CD4-positive, alpha-beta memory T cell (primary cell): ENCODE data around the gene EEPD1. TPM values are rescaled to one million over a fixed set of nuclear protein-coding genes. Genes with fewer than 3 reads are reported as not detected.

ENCODE experiments used
- CTCF ChIA-PET: fragments of 350-600 bp; sonication (Branson Sonifier 250); formaldehyde crosslinking; loops from one replicate; lab custom pipeline; 2021; ENCODE audit warnings: inconsistent platforms; ENCODE audit not compliant: partially characterized antibody; lab: Charles Lee
- POLR2A ChIA-PET: fragments of 350-600 bp; sonication (Branson Sonifier 250); formaldehyde crosslinking; loops from one replicate; lab custom pipeline; 2021; ENCODE audit not compliant: partially characterized antibody; lab: Charles Lee
- DNase-seq, 5 donors: peaks; one replicate each; pipeline versions ENCODE4 v3.0.0 to v3.0.0-alpha.2; 2020 to 2022; ENCODE audit warnings: mixed read lengths in 1 of 5
- H3K27ac ChIP-seq: one replicate; pipeline ENCODE4 v1.7.0; 2013; ENCODE audit warnings: low read depth, low read length
- H3K27me3 ChIP-seq: 2 replicates; pipeline ENCODE4 v1.7.0; 2013; ENCODE audit warnings: mild to moderate bottlenecking, low read length, moderate library complexity; ENCODE audit not compliant: insufficient read depth
- H3K36me3 ChIP-seq: 2 replicates; pipeline ENCODE4 v1.7.0; 2013; ENCODE audit warnings: mild to moderate bottlenecking, low read length, moderate library complexity; ENCODE audit not compliant: insufficient read depth
- H3K4me1 ChIP-seq: 2 replicates; pipeline ENCODE4 v1.7.0; 2013; ENCODE audit warnings: mild to moderate bottlenecking, low read length, moderate library complexity; ENCODE audit not compliant: insufficient read depth
- H3K4me3 ChIP-seq, 2 donors: one replicate each; pipeline ENCODE4 v1.7.0; 2013; ENCODE audit warnings: low read length in 2 of 2, mild to moderate bottlenecking in 1 of 2
- H3K9me3 ChIP-seq, 2 donors: one replicate each; pipeline ENCODE4 v1.7.0; 2013; ENCODE audit warnings: low read length in 2 of 2, control low read depth in 1 of 2; ENCODE audit not compliant: control insufficient read depth in 1 of 2
- H3K27ac Mint-ChIP-seq, 7 donors: one replicate each; pipeline ENCODE4 v1.8.0; 2020 to 2021; ENCODE audit warnings: mixed read lengths in 7 of 7, mild to moderate bottlenecking in 6 of 7, inconsistent platforms in 3 of 7, moderate library complexity in 3 of 7
- H3K27me3 Mint-ChIP-seq, 2 donors: one replicate each; pipeline ENCODE4 v1.8.0; 2020 to 2021; ENCODE audit warnings: mixed read lengths in 2 of 2
- H3K36me3 Mint-ChIP-seq, 2 donors: one replicate each; pipeline ENCODE4 v1.8.0; 2020 to 2021; ENCODE audit warnings: mixed read lengths in 2 of 2, inconsistent platforms in 1 of 2, mild to moderate bottlenecking in 1 of 2
- H3K4me1 Mint-ChIP-seq, 4 donors: one replicate each; pipeline ENCODE4 v1.8.0; 2020 to 2021; ENCODE audit warnings: mixed read lengths in 4 of 4, mild to moderate bottlenecking in 1 of 4
- H3K4me3 Mint-ChIP-seq, 8 donors: one replicate each; pipeline ENCODE4 v1.8.0; 2020 to 2021; ENCODE audit warnings: mixed read lengths in 8 of 8, mild to moderate bottlenecking in 7 of 8, moderate library complexity in 6 of 8, inconsistent platforms in 3 of 8
- H3K9me3 Mint-ChIP-seq, 8 donors: one replicate each; pipeline ENCODE4 v1.8.0; 2020 to 2021; ENCODE audit warnings: mixed read lengths in 8 of 8, mild to moderate bottlenecking in 5 of 8, inconsistent platforms in 3 of 8, moderate library complexity in 1 of 8
- intact Hi-C: fragments of 100-400 bp; cut with micrococcal nuclease; formaldehyde crosslinking; loops from one replicate; pipeline ENCODE4 v1.15.1; 2023
- polyA plus RNA-seq, 2 donors: library from polyadenylated mRNA; unstranded; fragments of 300-500 nt; fragmentation: Illumina TruSeq; gene quantifications; one replicate each; pipeline ENCODE4 v1.2.3, GENCODE V29; 2021
- total RNA-seq, 2 experiments: library from RNA; stranded (reverse); gene quantifications; one replicate each; pipeline ENCODE4 v1.2.3, GENCODE V29; 2021

EEPD1 gene
- total and polyA plus RNA-seq, 4 experiments from 2014 or later = 6.3 to 63.0 (median 25.2) TPM

DNA sequence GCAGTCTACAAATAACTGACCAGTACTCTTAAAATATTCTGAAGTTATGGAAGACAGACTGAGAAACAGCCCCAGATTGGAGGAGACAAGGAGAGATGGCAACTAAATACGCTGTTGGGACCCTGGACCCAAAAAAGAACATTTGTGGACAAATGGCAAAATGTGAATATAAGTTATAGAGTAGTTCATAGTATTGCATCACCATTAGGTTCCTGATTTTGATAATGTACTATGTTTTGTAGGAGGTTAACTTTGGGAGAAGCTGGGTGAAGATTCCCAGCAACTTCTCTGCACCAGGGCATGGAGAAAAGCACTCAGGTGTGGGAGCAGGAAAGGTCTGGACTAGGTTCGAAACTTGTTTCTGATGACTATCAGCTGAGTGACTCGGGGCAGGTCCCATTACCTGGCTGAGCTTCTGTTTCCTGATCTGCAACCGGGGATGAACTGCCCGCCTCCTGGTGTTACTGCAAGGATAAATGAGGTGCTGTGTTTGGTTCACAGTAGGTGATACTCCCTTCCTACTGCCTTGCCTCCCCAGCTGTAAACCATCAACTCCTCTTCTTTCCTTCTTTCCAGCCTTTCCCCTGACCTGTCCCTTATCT lies 48.2 kb downstream of the EEPD1 start:
- Histone ChIP-seq H3K4me1 (peaks cover 37% of the 10 kb centered on the region), H3K4me3 (no peak overlapping the region), H3K9me3 (no peaks in the 10 kb centered on the region), H3K36me3 (no peaks in the 10 kb centered on the region), H3K27ac (no peak overlapping the region), H3K27me3 (no peaks in the 10 kb centered on the region)
- H3K36me3 Mint-ChIP-seq = no peaks in the 10 kb centered on the region
- intact Hi-C loops = no loop called here
- DNase-seq = no peak
- H3K4me1 Mint-ChIP-seq = peaks cover 21 to 46% (median 37%) of the 10 kb centered on the region in 4 donors
- ChIA-PET POLR2A (no interaction called here), CTCF (interaction anchor here (1.2 kb wide), 1 partner anchor 64 kb away, joined by 3 read pairs; no protein-coding TSS in a partner anchor)
- H3K27ac Mint-ChIP-seq = peak overlapping the region in 6 of 7 donors; percentile 48 to 80 (median 58)
- no peaks in the 10 kb centered on the region for H3K9me3 Mint-ChIP-seq
- no peak overlapping the region for H3K4me3 Mint-ChIP-seq
- no peaks in the 10 kb centered on the region for H3K27me3 Mint-ChIP-seq

DNA sequence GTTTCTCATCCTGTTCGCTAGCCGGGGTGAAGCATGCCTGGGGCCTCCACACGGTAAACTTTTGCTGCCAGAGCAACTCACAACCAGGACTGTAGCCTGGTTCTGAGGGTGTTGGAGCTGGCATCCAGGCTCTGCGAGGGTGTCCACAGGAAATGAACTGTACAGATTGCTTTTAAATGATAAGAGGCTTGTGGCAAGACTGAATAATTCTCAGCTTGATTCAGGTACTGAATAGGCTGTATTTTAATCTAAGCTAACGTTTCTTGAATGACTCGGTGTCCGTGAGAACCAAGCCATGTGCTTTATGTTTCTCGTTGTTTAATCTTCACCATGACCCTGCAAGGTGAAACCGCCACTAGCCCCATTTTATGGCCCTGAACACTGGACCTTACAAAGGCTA lies 49.3 kb downstream of the EEPD1 start:
- no peak overlapping the region for H3K27ac ChIP-seq
- no peak overlapping the region for H3K4me3 ChIP-seq
- H3K27me3 ChIP-seq = no peaks in the 10 kb centered on the region
- H3K4me1 Mint-ChIP-seq = peaks cover 23 to 54% (median 42%) of the 10 kb centered on the region in 4 donors
- H3K27ac Mint-ChIP-seq = peak overlapping the region in 5 of 7 donors; percentile 41 to 92 (median 80)
- no peaks in the 10 kb centered on the region for H3K9me3 Mint-ChIP-seq
- peak in 2 of 5 donors; percentile 8 to 13 for DNase-seq
- no peaks in the 10 kb centered on the region for H3K27me3 Mint-ChIP-seq
- intact Hi-C loops = no loop called here
- no peaks in the 10 kb centered on the region for H3K9me3 ChIP-seq
- CTCF ChIA-PET = interaction anchor here (1.2 kb wide), 1 partner anchor 12 kb away, joined by 3 read pairs; no protein-coding TSS in a partner anchor
- POLR2A ChIA-PET = interaction anchor here (0.7 to 1.6 kb wide), 3 partner anchors 19 to 89 kb away, joined by 3 to 5 read pairs (median 3); no protein-coding TSS in a partner anchor
- H3K4me1 ChIP-seq = peaks cover 41% of the 10 kb centered on the region
- H3K36me3 ChIP-seq = no peaks in the 10 kb centered on the region
- H3K36me3 Mint-ChIP-seq = no peaks in the 10 kb centered on the region
- H3K4me3 Mint-ChIP-seq = peak overlapping the region in 4 of 8 donors; percentile 31 to 58 (median 48)

DNA sequence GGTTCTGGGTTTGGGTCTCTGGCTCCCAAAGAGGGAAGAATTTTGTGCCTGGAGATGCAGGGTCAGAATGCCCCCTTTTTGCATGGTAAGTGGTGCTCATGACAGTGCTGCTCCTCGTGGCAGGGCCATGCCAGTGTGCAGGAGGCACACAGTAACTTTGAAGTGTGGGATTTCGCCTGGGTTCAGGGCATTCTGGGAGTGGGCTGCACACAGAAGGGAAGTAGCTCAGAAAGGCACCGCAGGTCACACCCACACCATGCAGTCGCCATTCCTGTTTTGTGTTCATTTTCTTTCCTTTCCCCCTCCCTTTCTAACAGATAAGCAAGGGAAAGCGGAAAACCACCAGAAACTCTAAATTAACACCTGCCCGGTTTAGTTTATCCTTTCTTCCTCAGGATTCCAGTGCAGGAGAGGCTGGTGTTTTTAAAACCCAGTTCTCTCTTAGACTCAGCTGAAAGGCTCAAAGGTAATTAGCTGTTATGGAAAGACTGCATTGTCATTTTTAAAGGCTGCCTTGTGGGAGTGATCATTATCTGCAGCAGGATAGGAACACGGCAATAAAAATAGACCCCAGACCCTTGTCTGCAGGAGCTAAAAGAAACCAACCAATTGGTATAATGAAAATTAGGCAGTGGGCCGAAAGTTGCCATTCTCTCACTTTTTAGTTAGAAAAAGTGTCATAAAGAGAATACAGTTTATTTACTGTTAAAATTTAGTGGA lies 50.2 kb downstream of the EEPD1 start:
- POLR2A ChIA-PET = interaction anchor here (0.6 to 1.6 kb wide), 4 partner anchors 18 to 88 kb away, joined by 3 to 5 read pairs (median 3); no protein-coding TSS in a partner anchor
- intact Hi-C loops = no loop called here
- peak overlapping the region in 4 of 7 donors; percentile 71 to 85 (median 84) for H3K27ac Mint-ChIP-seq

DNA sequence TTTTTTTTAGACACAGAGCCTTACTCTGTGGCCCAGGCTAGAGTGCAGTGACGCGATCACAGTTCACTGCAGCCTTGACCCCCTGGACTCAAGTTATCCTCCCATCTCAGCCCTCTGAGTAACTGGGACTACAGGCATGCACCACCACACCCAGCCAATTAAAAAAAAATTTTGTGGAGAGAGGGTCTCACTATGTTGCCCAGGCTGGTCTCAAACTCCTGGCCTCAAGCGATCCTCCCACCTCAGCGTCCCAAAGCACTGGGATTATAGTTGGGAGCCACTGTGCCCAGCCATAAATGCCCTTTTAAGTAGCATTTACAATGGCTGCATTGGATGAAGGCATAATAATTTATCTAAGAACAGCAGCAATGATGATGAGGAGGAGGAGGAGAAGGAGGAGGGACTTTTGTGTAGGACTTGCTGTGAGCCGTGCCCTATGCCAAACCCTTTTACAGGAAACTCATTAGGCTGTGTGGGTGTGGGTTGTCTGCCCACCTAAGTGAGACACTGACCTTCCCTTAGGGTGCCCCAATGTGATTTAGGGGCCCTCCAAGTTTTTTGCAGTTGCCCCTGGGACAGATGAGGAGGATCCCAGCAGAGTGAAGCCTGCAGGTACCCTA lies 51.1 kb downstream of the EEPD1 start:
- no peak overlapping the region for H3K27ac Mint-ChIP-seq
- ChIA-PET CTCF (interaction anchor here (0.7 kb wide), 2 partner anchors 31 to 220 kb away, joined by 3 to 4 read pairs; no protein-coding TSS in a partner anchor), POLR2A (interaction anchor here (0.6 kb wide), 1 partner anchor 41 kb away, joined by 3 read pairs; no protein-coding TSS in a partner anchor)
- H3K27me3 Mint-ChIP-seq = no peaks in the 10 kb centered on the region
- no peaks in the 10 kb centered on the region for H3K27me3 ChIP-seq
- H3K36me3 Mint-ChIP-seq = no peaks in the 10 kb centered on the region
- H3K9me3 ChIP-seq = no peaks in the 10 kb centered on the region
- H3K4me3 ChIP-seq = no peak overlapping the region
- intact Hi-C loops = no loop called here
- no peak for DNase-seq
- H3K36me3 ChIP-seq = no peaks in the 10 kb centered on the region
- H3K4me3 Mint-ChIP-seq = no peak overlapping the region
- no peak overlapping the region for H3K27ac ChIP-seq
- H3K4me1 ChIP-seq = peaks cover 51% of the 10 kb centered on the region
- peaks cover 29 to 64% (median 51%) of the 10 kb centered on the region in 4 donors for H3K4me1 Mint-ChIP-seq
- H3K9me3 Mint-ChIP-seq = no peaks in the 10 kb centered on the region

More for the DNA sequence above, 50.2 kb downstream of the EEPD1 start:
- Histone ChIP-seq H3K9me3 (no peaks in the 10 kb centered on the region), H3K27ac (no peak overlapping the region), H3K36me3 (no peaks in the 10 kb centered on the region), H3K4me3 (no peak overlapping the region), H3K27me3 (no peaks in the 10 kb centered on the region), H3K4me1 (peaks cover 50% of the 10 kb centered on the region)
- Mint-ChIP-seq H3K27me3 (no peaks in the 10 kb centered on the region), H3K4me3 (peak overlapping the region in 5 of 8 donors; percentile 28 to 59 (median 50)), H3K9me3 (no peaks in the 10 kb centered on the region), H3K36me3 (no peaks in the 10 kb centered on the region), H3K4me1 (peaks cover 27 to 62% (median 49%) of the 10 kb centered on the region in 4 donors)
- CTCF ChIA-PET = interaction anchor here (0.6 to 1.2 kb wide), 5 partner anchors 13 to 219 kb away, joined by 3 to 4 read pairs (median 3); no protein-coding TSS in a partner anchor
- no peak for DNase-seq

DNA sequence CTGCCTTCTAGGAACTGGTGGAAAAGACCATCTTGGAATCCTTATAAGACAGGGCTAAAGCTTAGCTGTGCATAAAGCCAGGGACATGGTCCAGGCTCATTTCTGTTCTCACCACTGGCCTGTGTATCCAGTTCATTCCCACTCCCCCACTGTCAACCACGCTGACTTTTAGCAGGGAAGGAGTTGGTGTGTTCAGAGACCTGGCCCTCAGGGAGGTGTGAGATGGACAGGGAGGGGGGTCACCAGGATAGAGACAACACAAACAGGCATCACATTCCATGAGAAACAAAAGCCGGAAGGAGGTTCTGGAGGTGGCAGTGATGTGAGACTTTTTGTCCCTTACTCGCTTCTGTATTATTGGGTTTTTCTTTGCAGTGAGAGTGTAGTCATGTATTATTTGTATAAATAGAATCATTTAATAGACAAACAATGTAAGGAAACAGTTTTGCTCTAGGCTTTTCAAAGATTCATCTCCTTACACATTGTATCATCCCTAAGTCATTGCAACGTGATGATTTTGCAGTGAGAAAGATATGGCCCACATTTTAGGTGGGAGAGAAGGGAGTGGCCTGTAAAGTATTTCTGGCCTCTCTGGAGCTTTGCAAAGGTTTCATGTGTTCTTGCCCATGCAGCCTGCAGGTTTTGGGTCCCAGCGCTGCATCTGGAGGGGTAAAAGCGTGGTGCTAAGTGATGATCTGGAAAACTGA lies 52.0 kb downstream of the EEPD1 start:
- no peaks in the 10 kb centered on the region for H3K9me3 Mint-ChIP-seq
- peak overlapping the region in 1 of 8 donors; percentile 17 for H3K4me3 Mint-ChIP-seq
- Histone ChIP-seq H3K27ac (no peak overlapping the region), H3K4me3 (no peak overlapping the region), H3K36me3 (no peaks in the 10 kb centered on the region), H3K27me3 (no peaks in the 10 kb centered on the region), H3K4me1 (peaks cover 59% of the 10 kb centered on the region), H3K9me3 (no peaks in the 10 kb centered on the region)
- H3K36me3 Mint-ChIP-seq = no peaks in the 10 kb centered on the region
- H3K27ac Mint-ChIP-seq = peak overlapping the region in 3 of 7 donors; percentile 6 to 31 (median 7)
- ChIA-PET POLR2A (no interaction called here), CTCF (no interaction called here)
- H3K27me3 Mint-ChIP-seq = no peaks in the 10 kb centered on the region
- DNase-seq = no peak
- intact Hi-C loops = no loop called here
- peaks cover 35 to 68% (median 58%) of the 10 kb centered on the region in 4 donors for H3K4me1 Mint-ChIP-seq

DNA sequence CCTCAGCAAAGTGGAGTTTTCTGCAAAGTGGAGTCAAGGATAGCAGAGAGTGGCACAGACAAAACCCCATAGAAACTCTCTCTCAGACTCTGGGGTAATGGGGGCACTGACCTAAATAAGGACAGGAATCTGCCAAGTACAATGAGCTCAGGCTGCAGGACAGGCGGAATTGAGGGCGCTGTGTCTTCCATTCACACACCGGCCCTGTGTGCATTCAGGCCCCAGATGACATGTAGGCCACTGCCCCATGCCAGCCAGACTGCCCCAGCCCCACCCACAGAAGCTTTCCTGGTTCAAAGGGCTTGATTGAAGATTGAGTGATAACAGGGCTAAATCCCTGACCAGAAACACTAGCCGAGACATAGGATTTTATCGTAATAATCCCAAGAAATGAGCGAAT lies 52.7 kb downstream of the EEPD1 start:
- Mint-ChIP-seq H3K4me1 (peaks cover 34 to 72% (median 61%) of the 10 kb centered on the region in 4 donors), H3K27ac (no peak overlapping the region)
- no peak overlapping the region for H3K27ac ChIP-seq

More for the DNA sequence above, 52.7 kb downstream of the EEPD1 start:
- no peaks in the 10 kb centered on the region for H3K9me3 ChIP-seq
- Mint-ChIP-seq H3K36me3 (no peaks in the 10 kb centered on the region), H3K4me3 (no peak overlapping the region), H3K27me3 (no peaks in the 10 kb centered on the region), H3K9me3 (no peaks in the 10 kb centered on the region)
- peaks cover 64% of the 10 kb centered on the region for H3K4me1 ChIP-seq
- H3K4me3 ChIP-seq = no peak overlapping the region
- intact Hi-C loops = no loop called here
- no peak for DNase-seq
- ChIA-PET POLR2A (no interaction called here), CTCF (no interaction called here)
- no peaks in the 10 kb centered on the region for H3K36me3 ChIP-seq
- H3K27me3 ChIP-seq = no peaks in the 10 kb centered on the region
